H1 (cell line): ENCODE results near the gene UBQLN4. TPM values are rescaled to one million over a fixed set of nuclear protein-coding genes. Genes with fewer than 3 reads are reported as not detected.

Source experiments
- CTCF ChIA-PET: fragments of 300-600 bp; sonication (Branson Sonifier 250); formaldehyde crosslinking; loops from one replicate; lab custom pipeline; 2021; ENCODE audit not compliant: partially characterized antibody; lab: Charles Lee
- POLR2A ChIA-PET: fragments of 300-600 bp; sonication (Branson Sonifier 250); formaldehyde crosslinking; loops from one replicate; lab custom pipeline; 2021; ENCODE audit warnings: inconsistent platforms; ENCODE audit not compliant: partially characterized antibody; lab: Charles Lee
- DNase-seq, 2 experiments: peaks; one replicate each; pipeline versions ENCODE4 v3.0.0 to v3.0.0-alpha.2; 2010 to 2022; ENCODE audit warnings: low spot score in 2 of 2, low read depth in 1 of 2, mixed read lengths in 1 of 2
- FAIRE-seq: peaks from 2 replicates; lab custom pipeline; 2011; peaks lifted over from hg19 to GRCh38; lab: Jason Lieb, UNC
- H2AFZ ChIP-seq: 2 replicates; pipeline ENCODE4 v1.8.1; 2012; ENCODE audit warnings: low read length, inconsistent platforms
- H2AK5ac ChIP-seq: 2 replicates; pipeline ENCODE4 v1.6.1; 2013; ENCODE audit warnings: low read depth, low read length
- H2BK120ac ChIP-seq: replicated peaks from 2 replicates; pipeline ENCODE3; 2013; ENCODE audit warnings: low read depth, low read length, inconsistent platforms
- H2BK12ac ChIP-seq: 2 replicates; pipeline ENCODE4 v1.6.1; 2013; ENCODE audit warnings: low read depth, low read length
- H2BK15ac ChIP-seq: 2 replicates; pipeline ENCODE4 v1.6.1; 2013; ENCODE audit warnings: low read length
- H2BK20ac ChIP-seq: 2 replicates; pipeline ENCODE4 v1.6.1; 2013; ENCODE audit warnings: low read length
- H2BK5ac ChIP-seq: 2 replicates; pipeline ENCODE4 v1.6.1; 2013; ENCODE audit warnings: low read depth, low read length
- H3K14ac ChIP-seq: 2 replicates; pipeline ENCODE4 v1.6.1; 2013; ENCODE audit warnings: inconsistent platforms; ENCODE audit not compliant: insufficient read length
- H3K18ac ChIP-seq: 2 replicates; pipeline ENCODE4 v1.6.1; 2013; ENCODE audit warnings: low read length; ENCODE audit errors: extremely low read depth
- H3K23ac ChIP-seq: 2 replicates; pipeline ENCODE4 v1.6.1; 2013; ENCODE audit warnings: inconsistent platforms; ENCODE audit not compliant: insufficient read length
- H3K23me2 ChIP-seq: 2 replicates; pipeline ENCODE4 v1.6.1; 2013; ENCODE audit warnings: low read depth, low read length
- H3K27ac ChIP-seq: 2 replicates; pipeline ENCODE4 v1.6.1; 2011; ENCODE audit warnings: low read depth, low read length, inconsistent platforms
- H3K27me3 ChIP-seq, 4 experiments: replicated peaks in 1 of 4; 1 replicate in 1 of 4; 2 replicates in 3 of 4; pipeline versions ENCODE4 v1.6.1 to v1.8.1; 2011 to 2013; ENCODE audit warnings: low read length in 3 of 4, mild to moderate bottlenecking in 3 of 4, inconsistent platforms in 2 of 4, mixed read lengths in 2 of 4, moderate library complexity in 1 of 4; ENCODE audit not compliant: control insufficient read depth in 3 of 4, insufficient read depth in 3 of 4; ENCODE audit errors: extremely low read depth in 1 of 4
- H3K36me3 ChIP-seq, 4 experiments: 2 replicates each; pipeline versions ENCODE4 v1.6.1 to v1.8.1; 2011 to 2013; ENCODE audit warnings: mild to moderate bottlenecking in 4 of 4, low read length in 3 of 4, moderate library complexity in 2 of 4, control low read depth in 1 of 4, inconsistent platforms in 1 of 4; ENCODE audit not compliant: insufficient read depth in 4 of 4, control insufficient read depth in 2 of 4
- H3K4ac ChIP-seq: replicated peaks from 2 replicates; pipeline ENCODE3; 2013; ENCODE audit warnings: low read length, low read depth, mixed read lengths, inconsistent platforms; ENCODE audit not compliant: insufficient read length
- H3K4me1 ChIP-seq, 4 experiments: replicated peaks in 1 of 4; 1 replicate in 1 of 4; 2 replicates in 3 of 4; pipeline versions ENCODE4 v1.6.1 to v1.8.1; 2011 to 2013; ENCODE audit warnings: low read length in 3 of 4, inconsistent platforms in 2 of 4, mixed read lengths in 1 of 4; ENCODE audit not compliant: insufficient read depth in 4 of 4, control insufficient read depth in 3 of 4
- H3K4me2 ChIP-seq, 2 experiments: 2 replicates each; pipeline versions ENCODE4 v1.6.1 to v1.8.1; 2011 to 2013; ENCODE audit warnings: low read depth in 2 of 2, low read length in 2 of 2, control low read depth in 1 of 2, inconsistent platforms in 1 of 2, mild to moderate bottlenecking in 1 of 2; ENCODE audit not compliant: insufficient read depth in 1 of 2
- H3K4me3 ChIP-seq, 4 experiments: fragments of 200-600, 300-600 bp in 1 of 4; sonication (generic), shearing (Covaris generic), sonication (Bioruptor Twin) in 1 of 4; 2 replicates each; pipeline versions ENCODE4 v1.5.1 to v1.8.1; 2011 to 2016; ENCODE audit warnings: low read length in 4 of 4, low read depth in 3 of 4, control low read depth in 2 of 4, inconsistent platforms in 2 of 4, mild to moderate bottlenecking in 2 of 4, mixed read lengths in 1 of 4, moderate library complexity in 1 of 4; ENCODE audit not compliant: insufficient read depth in 2 of 4; ENCODE audit errors: extremely low read depth in 1 of 4
- H3K56ac ChIP-seq: replicated peaks from 2 replicates; pipeline ENCODE3; 2013; ENCODE audit warnings: low read depth, mild to moderate bottlenecking, mixed read lengths, low read length, inconsistent platforms; ENCODE audit not compliant: insufficient read length
- H3K79me1 ChIP-seq: 2 replicates; pipeline ENCODE4 v1.6.1; 2013; ENCODE audit warnings: low read depth, low read length, control low read depth
- H3K79me2 ChIP-seq, 2 experiments: 2 replicates each; pipeline versions ENCODE4 v1.6.1 to v1.8.1; 2012 to 2013; ENCODE audit warnings: low read length in 2 of 2, mild to moderate bottlenecking in 2 of 2, inconsistent platforms in 1 of 2; ENCODE audit not compliant: insufficient read depth in 2 of 2, control insufficient read depth in 1 of 2
- H3K9ac ChIP-seq, 4 experiments: replicated peaks in 1 of 4; 1 replicate in 1 of 4; 2 replicates in 3 of 4; pipeline versions ENCODE4 v1.6.1 to v1.8.1; 2011 to 2013; ENCODE audit warnings: low read depth in 3 of 4, low read length in 3 of 4, control low read depth in 2 of 4, mild to moderate bottlenecking in 2 of 4, moderate library complexity in 2 of 4, inconsistent platforms in 1 of 4; ENCODE audit errors: extremely low read depth in 1 of 4
- H3K9me3 ChIP-seq, 2 experiments: 2 replicates each; pipeline versions ENCODE4 v1.6.1 to v1.8.1; 2012 to 2013; ENCODE audit warnings: mild to moderate bottlenecking in 2 of 2, moderate library complexity in 2 of 2, control low read depth in 1 of 2, inconsistent platforms in 1 of 2, low read depth in 1 of 2, low read length in 1 of 2, mixed read lengths in 1 of 2; ENCODE audit not compliant: insufficient read depth in 2 of 2
- H4K20me1 ChIP-seq, 2 experiments: replicated peaks in 1 of 2; 2 replicates each; pipeline versions ENCODE3 to v1.8.1; 2011 to 2013; ENCODE audit warnings: inconsistent platforms in 2 of 2, low read length in 2 of 2, mild to moderate bottlenecking in 1 of 2; ENCODE audit not compliant: insufficient read depth in 2 of 2, control insufficient read depth in 1 of 2
- H4K5ac ChIP-seq: 2 replicates; pipeline ENCODE4 v1.6.1; 2013; ENCODE audit warnings: low read length, low read depth, mixed read lengths, inconsistent platforms; ENCODE audit not compliant: insufficient read length
- H4K8ac ChIP-seq: 2 replicates; pipeline ENCODE4 v1.8.0; 2013; ENCODE audit warnings: mild to moderate bottlenecking, moderate library complexity, low read length, inconsistent platforms; ENCODE audit not compliant: insufficient read depth; ENCODE audit errors: extremely low read depth
- H4K91ac ChIP-seq: replicated peaks from 2 replicates; pipeline ENCODE3; 2013; ENCODE audit warnings: low read length, mixed read lengths, inconsistent platforms; ENCODE audit not compliant: insufficient read length
- EGR1 ChIP-seq: IDR thresholded peaks from 2 replicates; pipeline ENCODE4 v1.6.1; 2011; ENCODE audit warnings: low read depth, low read length, borderline replicate concordance
- KDM4A ChIP-seq: IDR thresholded peaks from one replicate; pipeline ENCODE4 v1.7.1; 2012; ENCODE audit warnings: low read depth, mild to moderate bottlenecking, moderate library complexity, low read length, inconsistent platforms; ENCODE audit not compliant: severe bottlenecking
- NANOG ChIP-seq: IDR thresholded peaks from 2 replicates; pipeline ENCODE4 v1.6.1; 2011; ENCODE audit warnings: low read length, low read depth, mild to moderate bottlenecking, inconsistent platforms; ENCODE audit not compliant: insufficient read depth, poor library complexity, severe bottlenecking
- PHF8 ChIP-seq: fragments of 200-600 bp; sonication (generic); conservative IDR thresholded peaks from 2 replicates; pipeline ENCODE4 v1.7.1; 2012; ENCODE audit warnings: low read depth, mild to moderate bottlenecking, inconsistent platforms, low read length, moderate library complexity
- RFX5 ChIP-seq: IDR thresholded peaks from 2 replicates; pipeline ENCODE4 v1.6.1; 2011; ENCODE audit warnings: low read depth, low read length, improper control_type of control experiment, borderline replicate concordance
- SAP30 ChIP-seq: fragments of 300-600 bp; sonication (generic); IDR thresholded peaks from 2 replicates; pipeline ENCODE4 v1.7.1; 2012; ENCODE audit warnings: low read length, moderate library complexity, mild to moderate bottlenecking, inconsistent platforms; ENCODE audit not compliant: insufficient read depth, insufficient replicate concordance
- SP1 ChIP-seq: IDR thresholded peaks from 2 replicates; pipeline ENCODE4 v1.6.1; 2011; ENCODE audit warnings: low read depth, low read length
- TBP ChIP-seq: IDR thresholded peaks from 2 replicates; pipeline ENCODE4 v1.6.1; 2011; ENCODE audit warnings: low read depth, low read length, improper control_type of control experiment
- TCF12 ChIP-seq: IDR thresholded peaks from 2 replicates; pipeline ENCODE4 v1.6.1; 2011; ENCODE audit warnings: low read depth, mild to moderate bottlenecking, low read length
- ZNF274 ChIP-seq: IDR thresholded peaks from 2 replicates; pipeline ENCODE4 v1.7.0; 2012; ENCODE audit warnings: low read length, borderline replicate concordance; ENCODE audit errors: extremely low read depth
- WGBS, 2 experiments: shearing (Covaris generic) in 1 of 2; methylation state at CpG; one replicate each; pipeline versions ENCODE4 v1.1.6 to v1.1.7; 2013 to 2015; ENCODE audit warnings: low lambda C conversion rate in 2 of 2, mixed read lengths in 2 of 2, inconsistent platforms in 1 of 2, low coverage in 1 of 2, missing lambda C conversion rate in 1 of 2; ENCODE audit not compliant: insufficient replicate concordance in 2 of 2, insufficient coverage in 1 of 2, insufficient read length in 1 of 2; ENCODE audit errors: extremely low coverage in 1 of 2, missing lambda C conversion rate in 1 of 2; 5-methylcytosine and 5-hydroxymethylcytosine counted together
- polyA plus RNA-seq, 7 experiments: library from polyadenylated mRNA; depleted of rRNA in 3 of 7; stranded (reverse) in 5 of 7; unstranded in 2 of 7; fragments of >200 nt in 5 of 7; fragments of 200-250 nt in 2 of 7; gene quantifications; 1 replicate in 5 of 7; 2 replicates in 1 of 7; 4 replicates in 1 of 7; pipeline versions ENCODE4 v1.2.1 to v1.2.3, GENCODE V29; 2011 to 2013; ENCODE audit warnings: missing spikeins in 2 of 7, mixed read lengths in 2 of 7
- total RNA-seq: library from RNA; stranded (reverse); fragmentation: NEBNext Ultra II Directional; extraction: Animal tissue kit (Norgen Biotek cat#: 25700); gene quantifications from 2 replicates; pipeline ENCODE4 v1.2.1, GENCODE V29; 2021
- TF ChIP-seq, protein P1 (sequence below): IDR thresholded peaks from 2 replicates; pipeline ENCODE4 v1.6.1; 2012; ENCODE audit warnings: inconsistent platforms
- TF ChIP-seq, protein P2 (sequence below): IDR thresholded peaks from 2 replicates; pipeline ENCODE4 v1.6.1; 2011; ENCODE audit warnings: low read depth, mild to moderate bottlenecking, low read length; ENCODE audit not compliant: insufficient read depth

Gene UBQLN4
- total and polyA plus RNA-seq, 2 of the 8 experiments (the other 6 are each of a cell fraction or from before 2014, with no cell fraction given): 37.7 to 52.0 TPM

DNA sequence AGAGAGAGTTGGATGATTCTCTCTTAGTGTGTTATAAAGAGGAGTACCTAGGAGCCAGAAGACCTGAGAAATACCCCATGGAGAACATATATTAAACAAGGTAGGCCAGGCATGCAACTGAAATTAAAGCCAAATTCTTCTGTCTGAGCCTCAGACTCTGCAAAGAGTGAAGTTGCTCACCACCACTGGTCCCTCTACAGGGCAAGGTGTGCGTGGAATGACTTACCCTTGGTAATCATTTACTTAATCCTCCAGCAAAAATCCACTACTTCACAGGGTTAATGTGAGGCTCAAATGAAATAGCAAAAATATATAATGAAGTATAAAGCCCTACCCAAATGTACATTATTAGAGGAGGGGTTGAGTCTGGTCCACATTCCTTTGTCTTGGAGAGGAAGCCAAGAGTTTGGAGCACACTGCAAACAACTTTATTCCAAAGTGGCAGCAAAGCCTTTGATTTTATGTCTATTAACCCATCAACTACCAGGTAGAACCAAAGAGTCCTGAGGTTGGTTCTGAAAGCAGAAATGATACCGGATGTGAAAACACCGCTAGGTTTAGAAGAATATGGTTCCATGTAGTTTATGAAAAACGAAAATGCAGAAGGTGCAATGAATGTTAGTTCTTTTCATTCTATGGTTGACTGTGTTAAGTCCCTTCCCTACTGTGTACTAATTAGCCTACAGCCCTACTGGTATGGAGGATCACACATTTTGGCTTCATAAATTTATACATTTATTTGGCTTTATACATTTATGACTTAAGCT, 41.4 kb downstream of the UBQLN4 start:
- 91% methylated on average over 4 of the region's 4 CpGs; no CpG with 5 or more reads in 1 of the 2 experiments for WGBS, 2 experiments
- no peak overlapping the region for H4K8ac ChIP-seq
- TF ChIP-seq TBP (no peak), RFX5 (no peak), NANOG (no peak), KDM4A (no peak), EGR1 (no peak), TCF12 (no peak), ZNF274 (no peak), SAP30 (no peak), PHF8 (no peak), SP1 (no peak)
- TF ChIP-seq, protein P1, sequence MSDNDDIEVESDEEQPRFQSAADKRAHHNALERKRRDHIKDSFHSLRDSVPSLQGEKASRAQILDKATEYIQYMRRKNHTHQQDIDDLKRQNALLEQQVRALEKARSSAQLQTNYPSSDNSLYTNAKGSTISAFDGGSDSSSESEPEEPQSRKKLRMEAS: no peak
- TF ChIP-seq, protein P2, sequence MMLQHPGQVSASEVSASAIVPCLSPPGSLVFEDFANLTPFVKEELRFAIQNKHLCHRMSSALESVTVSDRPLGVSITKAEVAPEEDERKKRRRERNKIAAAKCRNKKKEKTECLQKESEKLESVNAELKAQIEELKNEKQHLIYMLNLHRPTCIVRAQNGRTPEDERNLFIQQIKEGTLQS: no peak

More for the DNA sequence above, 41.4 kb downstream of the UBQLN4 start:
- POLR2A ChIA-PET: interaction anchor here (1.0 to 1.8 kb wide), 2 partner anchors 28 to 54 kb away, joined by 3 to 5 read pairs; no protein-coding TSS in a partner anchor
- Histone ChIP-seq H3K56ac (no peak overlapping the region), H3K27me3 (no peaks in the 10 kb centered on the region), H3K27ac (no peak overlapping the region), H3K14ac (no peak overlapping the region), H3K4me3 (no peak overlapping the region), H2BK15ac (no peak overlapping the region), H3K79me2 (no peaks in the 10 kb centered on the region), H3K79me1 (no peaks in the 10 kb centered on the region), H3K23me2 (no peaks in the 10 kb centered on the region), H2BK20ac (no peak overlapping the region), H4K20me1 (peaks cover 0 to 2% of the 10 kb centered on the region in 2 experiments), H3K23ac (no peak overlapping the region), H4K5ac (no peak overlapping the region), H2BK5ac (no peak overlapping the region), H2AK5ac (no peak overlapping the region), H3K4me2 (no peak overlapping the region), H3K36me3 (peaks cover 24 to 66% (median 48%) of the 10 kb centered on the region in 4 experiments), H4K91ac (no peak overlapping the region), H2BK12ac (no peak overlapping the region), H2BK120ac (no peak overlapping the region), H3K9me3 (no peaks in the 10 kb centered on the region), H3K4me1 (no peaks in the 10 kb centered on the region; a peak in 1 of 7 replicates), H3K18ac (no peak overlapping the region), H3K9ac (no peak overlapping the region), H3K4ac (no peak overlapping the region), H2AFZ (no peak overlapping the region)
- DNase-seq (no peak), FAIRE-seq (no peak)
- CTCF ChIA-PET: no interaction called here
